Measurements from ENCODE around the gene KLHL26.
A peak's percentile ranks its signal among the peaks of the same experiment; 100 is the strongest.

Gene KLHL26

DNA sequence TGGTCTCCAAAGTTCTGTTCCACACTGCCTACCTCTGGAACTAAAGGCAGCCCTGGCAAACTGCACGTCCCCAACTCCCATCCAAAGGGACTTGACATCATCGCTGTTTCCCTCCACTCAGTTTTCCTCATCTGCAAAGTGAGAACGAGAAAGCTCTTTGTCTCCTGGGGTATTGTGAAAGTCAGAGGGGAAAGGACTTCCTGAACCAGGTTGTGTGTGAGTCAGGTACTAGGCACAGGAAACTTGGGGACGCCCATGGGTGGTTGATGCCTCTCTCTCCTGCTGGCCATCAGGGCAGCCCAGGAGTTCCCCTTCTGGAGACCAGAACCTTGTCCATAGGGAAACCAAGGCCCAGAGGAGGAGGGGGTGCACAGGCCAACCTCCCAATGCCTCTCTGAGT lies 35.0 kb upstream of the KLHL26 start:
- Histone ChIP-seq H3K27me3 (replicated peaks; ENCODE audit: control insufficient read depth, insufficient read depth, low read length) (peaks cover 3% of the 10 kb centered on the region; the same call in 1 of the 2 replicates), H3K36me3 (ENCODE audit: control insufficient read depth, insufficient read depth, low read length) (no peaks in the 10 kb centered on the region), H3K4me3 (replicated peaks; ENCODE audit: low read depth, low read length) (no peak overlapping the region)
- no peak for TF ChIP-seq CTCF (IDR thresholded peaks at IDR 0.05; ENCODE audit: insufficient read depth, low read length, poor library complexity, severe bottlenecking)
- no peak for DNase-seq (ENCODE audit: extremely low read depth, insufficient read length)

- Histone ChIP-seq H3K4me3 (replicated peaks; ENCODE audit: low read depth, low read length) (no peak overlapping the region), H3K36me3 (ENCODE audit: control insufficient read depth, insufficient read depth, low read length) (no peaks in the 10 kb centered on the region), H3K27me3 (replicated peaks; ENCODE audit: control insufficient read depth, insufficient read depth, low read length) (peaks cover 6% of the 10 kb centered on the region)
- DNase-seq (ENCODE audit: extremely low read depth, insufficient read length): no peak
- peak; percentile 29 for TF ChIP-seq CTCF (IDR thresholded peaks at IDR 0.05; ENCODE audit: insufficient read depth, low read length, poor library complexity, severe bottlenecking)
Observed at GRCh38 chr19:18603255-18603957, 33.4 kb upstream of the KLHL26 start.

DNA sequence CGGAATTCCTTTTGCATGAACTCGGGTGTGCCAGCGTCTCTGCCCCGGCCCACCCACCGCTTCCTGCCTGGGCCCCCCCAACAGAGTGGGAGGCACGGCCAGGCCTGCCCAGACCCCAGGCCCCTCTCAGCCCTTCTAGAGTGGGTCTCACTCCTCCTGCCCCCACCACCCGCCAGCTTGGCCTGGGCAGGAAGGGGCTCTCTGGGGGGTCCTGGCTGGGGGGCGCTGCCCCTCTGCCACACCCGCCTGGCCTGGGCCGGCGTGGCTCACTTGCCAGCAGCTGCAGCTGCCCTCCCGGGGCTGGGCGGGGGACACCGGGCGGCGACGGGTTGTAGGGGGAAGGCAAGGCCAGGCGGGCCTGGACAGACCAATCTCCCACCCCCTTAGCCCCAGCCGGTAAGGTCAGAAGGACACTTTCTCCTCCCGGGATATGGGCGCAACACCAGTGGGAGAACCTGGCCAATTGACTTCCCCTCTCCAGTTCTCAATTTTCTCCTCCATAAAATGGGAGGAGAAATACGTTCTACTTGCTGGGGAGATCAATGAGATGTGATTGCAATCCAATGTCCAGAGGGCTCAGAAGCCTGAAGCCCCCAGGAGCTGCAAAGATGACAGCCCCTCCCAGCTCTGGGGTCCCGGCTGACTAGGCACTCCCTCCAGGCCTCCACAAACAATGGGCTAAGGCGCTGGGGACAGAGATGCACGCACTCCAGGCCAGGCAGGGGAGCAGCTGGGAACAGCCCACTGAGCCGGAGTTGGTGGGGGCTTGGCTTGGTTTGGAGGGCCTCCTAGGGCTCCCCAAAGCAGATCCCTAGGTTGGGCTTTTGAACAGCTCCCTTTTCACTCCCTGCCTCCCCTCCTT lies 32.6 kb upstream of the KLHL26 start:
- Histone ChIP-seq H3K36me3 (ENCODE audit: control insufficient read depth, insufficient read depth, low read length) (no peaks in the 10 kb centered on the region), H3K4me3 (replicated peaks; ENCODE audit: low read depth, low read length) (no peak overlapping the region), H3K27me3 (replicated peaks; ENCODE audit: control insufficient read depth, insufficient read depth, low read length) (peaks cover 7% of the 10 kb centered on the region)
- DNase-seq (ENCODE audit: extremely low read depth, insufficient read length): no peak
- no peak for TF ChIP-seq CTCF (IDR thresholded peaks at IDR 0.05; ENCODE audit: insufficient read depth, low read length, poor library complexity, severe bottlenecking)

DNA sequence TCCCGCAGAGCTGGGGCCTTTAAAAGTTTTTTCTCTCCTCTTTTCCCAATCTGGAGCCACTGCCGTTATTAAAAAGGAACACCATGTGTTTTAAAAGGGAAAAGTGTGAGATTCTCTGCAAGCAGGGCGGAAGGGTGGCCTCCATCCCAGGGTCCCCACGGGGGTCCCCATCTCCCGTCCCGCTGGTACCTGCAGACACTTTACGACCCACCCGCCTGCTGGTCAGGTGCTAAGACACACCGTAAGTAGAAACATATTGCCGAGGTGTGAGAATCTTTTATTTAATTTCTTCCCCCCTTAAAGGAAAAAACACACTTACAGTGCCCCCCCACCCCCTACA lies 32.0 kb upstream of the KLHL26 start:
- no peaks in the 10 kb centered on the region for H3K36me3 ChIP-seq (ENCODE audit: control insufficient read depth, insufficient read depth, low read length)
- H3K4me3 ChIP-seq (replicated peaks; ENCODE audit: low read depth, low read length): no peak overlapping the region
- H3K27me3 ChIP-seq (replicated peaks; ENCODE audit: control insufficient read depth, insufficient read depth, low read length): peaks cover 8% of the 10 kb centered on the region
- DNase-seq (ENCODE audit: extremely low read depth, insufficient read length): no peak
- TF ChIP-seq CTCF (IDR thresholded peaks at IDR 0.05; ENCODE audit: insufficient read depth, low read length, poor library complexity, severe bottlenecking): no peak

DNA sequence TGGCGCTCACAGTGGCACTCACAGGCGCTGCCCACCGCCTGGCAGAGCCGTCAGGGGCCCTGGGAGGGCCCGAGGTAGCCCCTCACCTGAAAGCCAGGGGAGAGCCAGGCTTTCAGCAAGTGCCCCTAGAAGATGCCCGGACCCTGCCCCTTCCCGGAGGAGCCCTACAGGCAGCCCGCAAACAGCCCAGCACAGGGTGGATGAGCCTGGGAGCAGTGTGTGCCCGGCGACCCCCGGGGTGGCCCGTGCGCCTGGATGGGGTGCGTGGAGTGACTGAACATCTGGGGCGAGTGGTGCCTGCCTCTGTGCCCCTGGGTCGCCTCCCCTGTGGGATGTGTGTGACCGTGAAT lies 31.7 kb upstream of the KLHL26 start:
- no peak for DNase-seq (ENCODE audit: extremely low read depth, insufficient read length)
- no peak for TF ChIP-seq CTCF (IDR thresholded peaks at IDR 0.05; ENCODE audit: insufficient read depth, low read length, poor library complexity, severe bottlenecking)
- Histone ChIP-seq H3K27me3 (replicated peaks; ENCODE audit: control insufficient read depth, insufficient read depth, low read length) (peaks cover 8% of the 10 kb centered on the region), H3K36me3 (ENCODE audit: control insufficient read depth, insufficient read depth, low read length) (no peaks in the 10 kb centered on the region), H3K4me3 (replicated peaks; ENCODE audit: low read depth, low read length) (no peak overlapping the region)
